ENCODE results near the gene PHF12. TPM values are rescaled to one million over a fixed set of nuclear protein-coding genes. Genes with fewer than 3 reads are reported as not detected.

The PHF12 gene
- 54.5 TPM for total RNA-seq

- peak; percentile 86 to 93 for TF ChIP-seq POLR2AphosphoS5 (IDR thresholded peaks at IDR 0.05; ENCODE audit: insufficient read depth in 1 of 2, low read depth in 1 of 2)
- peak in 1 of 2 donors; percentile 89 for TF ChIP-seq POLR2A (IDR thresholded peaks at IDR 0.05)
- no peak for TF ChIP-seq CTCF (IDR thresholded peaks at IDR 0.05)
- no peaks in the 10 kb centered on the region for H3K27me3 ChIP-seq
- peaks cover 35% of the 10 kb centered on the region for H3K4me1 ChIP-seq
- H3K9me3 ChIP-seq, result no peaks in the 10 kb centered on the region
- intact Hi-C loops (cut with DNase I), result no loop called here
- DNase-seq (ENCODE audit: extremely low spot score in 2 of 2), result peak; percentile 100
- H3K4me3 ChIP-seq, result peak within 1 kb of the TSS; percentile 80 to 96
- H3K36me3 ChIP-seq, result no peaks in the 10 kb centered on the region
- H3K27ac ChIP-seq, result peak within 1 kb of the TSS; percentile 96
These were observed at the start of gene PHF12 for GRCh38 chr17:28951428-28951990. Gene PHF12 (minus strand): TSS chr17:28951518. CDS start chr17:28950960, 558 bp downstream.

- Histone ChIP-seq H3K4me1 (peaks cover under 1% of the 10 kb centered on the region), H3K9me3 (no peaks in the 10 kb centered on the region), H3K27ac (no peak overlapping the region), H3K27me3 (peaks cover 10% of the 10 kb centered on the region), H3K4me3 (no peak overlapping the region), H3K36me3 (no peaks in the 10 kb centered on the region)
- TF ChIP-seq POLR2AphosphoS5 (IDR thresholded peaks at IDR 0.05; ENCODE audit: insufficient read depth in 1 of 2, low read depth in 1 of 2) (no peak), CTCF (IDR thresholded peaks at IDR 0.05) (no peak), POLR2A (IDR thresholded peaks at IDR 0.05) (no peak)
- DNase-seq (ENCODE audit: extremely low spot score in 2 of 2), result no peak
- intact Hi-C loops (cut with DNase I), result no loop called here
These were observed 49.7 kb upstream of the PHF12 start for GRCh38 chr17:29000973-29001372.

- TF ChIP-seq CTCF (IDR thresholded peaks at IDR 0.05) (no peak), POLR2AphosphoS5 (IDR thresholded peaks at IDR 0.05; ENCODE audit: insufficient read depth in 1 of 2, low read depth in 1 of 2) (no peak), POLR2A (IDR thresholded peaks at IDR 0.05) (no peak)
- no peak for DNase-seq (ENCODE audit: extremely low spot score in 2 of 2)
- no peaks in the 10 kb centered on the region for H3K27me3 ChIP-seq
- H3K4me3 ChIP-seq, result no peak overlapping the region
- no peaks in the 10 kb centered on the region for H3K9me3 ChIP-seq
- H3K4me1 ChIP-seq, result no peaks in the 10 kb centered on the region
- H3K36me3 ChIP-seq, result no peaks in the 10 kb centered on the region
- no peak overlapping the region for H3K27ac ChIP-seq
- intact Hi-C loops (cut with DNase I), result no loop called here
These were observed 47.9 kb upstream of the PHF12 start for GRCh38 chr17:28999206-28999605.

- intact Hi-C loops (cut with DNase I), result no loop called here
These were observed 46.5 kb upstream of the PHF12 start for GRCh38 chr17:28997806-28998205.

More at GRCh38 chr17:28997806-28998205, 46.5 kb upstream of the PHF12 start:
- TF ChIP-seq POLR2AphosphoS5 (IDR thresholded peaks at IDR 0.05; ENCODE audit: insufficient read depth in 1 of 2, low read depth in 1 of 2), result no peak
- no peak for TF ChIP-seq CTCF (IDR thresholded peaks at IDR 0.05)
- no peak for TF ChIP-seq POLR2A (IDR thresholded peaks at IDR 0.05)
- Histone ChIP-seq H3K27ac (no peak overlapping the region), H3K36me3 (no peaks in the 10 kb centered on the region), H3K4me3 (no peak overlapping the region), H3K9me3 (no peaks in the 10 kb centered on the region), H3K4me1 (no peaks in the 10 kb centered on the region), H3K27me3 (no peaks in the 10 kb centered on the region)
- no peak for DNase-seq (ENCODE audit: extremely low spot score in 2 of 2)
